ENCODE results near the gene ZRANB3. TPM values are rescaled to one million over a fixed set of nuclear protein-coding genes. Genes with fewer than 3 reads are reported as not detected.

The ZRANB3 gene
- total RNA-seq, 1 donor from 2014 or later, result 7.9 TPM

GRCh38 chr2:135279209-135279608 lies 251.8 kb downstream of the ZRANB3 start:
- TF ChIP-seq CTCF (conservative IDR thresholded peaks at IDR 0.05; ENCODE audit: low read depth, low read length), result no peak
- DNase-seq (ENCODE audit: low read depth), result no peak
- no peak overlapping the region for H3K4me3 ChIP-seq (ENCODE audit: low read depth, low read length)

- no peak for DNase-seq (ENCODE audit: low read depth)
- H3K4me3 ChIP-seq (ENCODE audit: low read depth, low read length), result no peak overlapping the region
- no peak for TF ChIP-seq CTCF (conservative IDR thresholded peaks at IDR 0.05; ENCODE audit: low read depth, low read length)
Observed at GRCh38 chr2:135276525-135276924, 254.5 kb downstream of the ZRANB3 start.

- no peak overlapping the region for H3K4me3 ChIP-seq (ENCODE audit: low read depth, low read length)
- no peak for TF ChIP-seq CTCF (conservative IDR thresholded peaks at IDR 0.05; ENCODE audit: low read depth, low read length)
- DNase-seq (ENCODE audit: low read depth), result no peak
Observed at GRCh38 chr2:135271006-135271405, 260.0 kb downstream of the ZRANB3 start.

GRCh38 chr2:135265960-135266490 lies 265.0 kb downstream of the ZRANB3 start:
- DNase-seq (ENCODE audit: low read depth), result no peak
- TF ChIP-seq CTCF (conservative IDR thresholded peaks at IDR 0.05; ENCODE audit: low read depth, low read length), result no peak
- no peak overlapping the region for H3K4me3 ChIP-seq (ENCODE audit: low read depth, low read length)

GRCh38 chr2:135259123-135259522 lies 271.9 kb downstream of the ZRANB3 start:
- DNase-seq (ENCODE audit: low read depth), result no peak
- TF ChIP-seq CTCF (conservative IDR thresholded peaks at IDR 0.05; ENCODE audit: low read depth, low read length), result no peak
- H3K4me3 ChIP-seq (ENCODE audit: low read depth, low read length), result no peak overlapping the region

GRCh38 chr2:135258193-135258592 lies 272.8 kb downstream of the ZRANB3 start:
- no peak for DNase-seq (ENCODE audit: low read depth)
- peak; percentile 23 for TF ChIP-seq CTCF (conservative IDR thresholded peaks at IDR 0.05; ENCODE audit: low read depth, low read length)
- H3K4me3 ChIP-seq (ENCODE audit: low read depth, low read length), result no peak overlapping the region

- DNase-seq (ENCODE audit: low read depth), result no peak
- no peak overlapping the region for H3K4me3 ChIP-seq (ENCODE audit: low read depth, low read length)
- no peak for TF ChIP-seq CTCF (conservative IDR thresholded peaks at IDR 0.05; ENCODE audit: low read depth, low read length)
Observed at GRCh38 chr2:135257383-135258090, 273.5 kb downstream of the ZRANB3 start.
